ENCODE results near the gene MAP2K1. TPM values are rescaled to one million over a fixed set of nuclear protein-coding genes. Genes with fewer than 3 reads are reported as not detected.

Gene MAP2K1
- total and polyA plus RNA-seq, 9 of the 15 experiments (the other 6 are each of a cell fraction or from before 2014, with no cell fraction given) = 7.5 to 58.3 (median 30.0) TPM

GRCh38 chr15:66409565-66410108 is 22.9 kb downstream of the MAP2K1 start:
- H3K4me2 ChIP-seq (ENCODE audit: insufficient read depth, low read length) = no peak overlapping the region
- CTCF ChIA-PET (ENCODE audit: low intra/inter-chr PET ratio) = no interaction called here
- ATAC-seq = no peak

DNA sequence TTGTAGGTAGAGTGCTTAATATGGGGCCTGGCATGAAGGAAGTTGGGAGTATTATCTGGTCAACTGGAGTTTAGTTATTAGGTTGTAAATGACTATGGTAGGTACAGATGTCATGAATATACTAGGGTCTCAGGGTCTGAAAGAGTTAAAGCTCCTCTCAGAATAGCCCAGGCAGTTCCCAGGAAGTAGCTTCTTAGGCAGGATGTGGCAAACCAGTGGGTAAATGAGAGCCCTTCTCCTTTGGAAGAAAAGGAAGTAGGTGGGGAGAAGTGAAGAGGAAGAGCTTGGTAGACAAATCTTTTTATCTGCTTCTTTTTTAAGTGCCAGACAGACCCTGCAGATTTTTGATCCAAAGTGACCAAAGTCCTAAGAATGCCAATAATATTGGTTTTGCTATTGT is 24.5 kb downstream of the MAP2K1 start:
- Histone ChIP-seq H3K9me3 (replicated peaks; ENCODE audit: control insufficient read depth, insufficient read depth, low read depth, low read length) (no peaks in the 10 kb centered on the region), H3K36me3 (ENCODE audit: control insufficient read depth, insufficient read depth, low read length) (0 out of 3 replicates have a peak, but pooled peaks cover 4% of the 10 kb centered on the region), H2AFZ (ENCODE audit: low read depth, low read length) (no peak overlapping the region), H3K9ac (ENCODE audit: insufficient read depth in 1 of 2, low read depth in 2 of 2, low read length in 2 of 2) (no peak overlapping the region), H4K20me1 (replicated peaks; ENCODE audit: control insufficient read depth, insufficient read depth, low read length) (peaks cover 34% of the 10 kb centered on the region), H3K4me1 (replicated peaks in 1 of 2; ENCODE audit: control insufficient read depth in 2 of 2, insufficient read depth in 2 of 2, low read length in 2 of 2) (peaks cover 7 to 19% of the 10 kb centered on the region in 2 experiments; a peak in 4 of 5 replicates), H3K4me2 (ENCODE audit: insufficient read depth, low read length) (no peak overlapping the region), H3K9me1 (ENCODE audit: control insufficient read depth, insufficient read depth, low read length) (peaks cover 6% of the 10 kb centered on the region), H3K4me3 (no peak overlapping the region), H3K79me2 (ENCODE audit: control insufficient read depth, insufficient read depth, low read length) (peaks cover 93% of the 10 kb centered on the region), H3K27ac (ENCODE audit: extremely low read depth, low read depth, low read length) (no peak overlapping the region), H3K27me3 (ENCODE audit: control insufficient read depth in 2 of 2, insufficient read depth in 2 of 2, low read length in 2 of 2) (no peaks in the 10 kb centered on the region)
- TF ChIP-seq PBX2 (CRISPR knock-in tag; IDR thresholded peaks at IDR 0.05; ENCODE audit: low read depth) = no peak
- TF ChIP-seq PBX2 (tag; conservative IDR thresholded peaks at IDR 0.05; ENCODE audit: low read depth) = no peak
- TF ChIP-seq ETV1 (tag; conservative IDR thresholded peaks at IDR 0.05; ENCODE audit: low read depth) = 0 out of 2 replicates have a peak, but pooled peaks have one; percentile 20
- TF ChIP-seq, protein P1, sequence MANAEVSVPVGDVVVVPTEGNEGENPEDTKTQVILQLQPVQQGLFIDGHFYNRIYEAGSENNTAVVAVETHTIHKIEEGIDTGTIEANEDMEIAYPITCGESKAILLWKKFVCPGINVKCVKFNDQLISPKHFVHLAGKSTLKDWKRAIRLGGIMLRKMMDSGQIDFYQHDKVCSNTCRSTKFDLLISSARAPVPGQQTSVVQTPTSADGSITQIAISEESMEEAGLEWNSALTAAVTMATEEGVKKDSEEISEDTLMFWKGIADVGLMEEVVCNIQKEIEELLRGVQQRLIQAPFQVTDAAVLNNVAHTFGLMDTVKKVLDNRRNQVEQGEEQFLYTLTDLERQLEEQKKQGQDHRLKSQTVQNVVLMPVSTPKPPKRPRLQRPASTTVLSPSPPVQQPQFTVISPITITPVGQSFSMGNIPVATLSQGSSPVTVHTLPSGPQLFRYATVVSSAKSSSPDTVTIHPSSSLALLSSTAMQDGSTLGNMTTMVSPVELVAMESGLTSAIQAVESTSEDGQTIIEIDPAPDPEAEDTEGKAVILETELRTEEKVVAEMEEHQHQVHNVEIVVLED (CRISPR knock-in tag; IDR thresholded peaks at IDR 0.05) = no peak
- TF ChIP-seq SRSF3 (IDR thresholded peaks at IDR 0.05; ENCODE audit: insufficient read depth, low read length) = no peak
- in situ Hi-C loops (cut with MboI) = no loop called here
- POLR2A ChIA-PET = interaction anchor here (0.5 to 1.2 kb wide), 3 partner anchors 8 to 153 kb away, joined by 3 read pairs; no protein-coding TSS in a partner anchor
- no TSS peak for BruUV-seq (replicated peaks)
- CTCF ChIA-PET (ENCODE audit: low intra/inter-chr PET ratio) = no interaction called here
- no peak for FAIRE-seq
- intact Hi-C loops (cut with micrococcal nuclease) = no loop called here
- DNase-seq (ENCODE audit: extremely low read depth in 1 of 4, low spot score in 3 of 4) = no peak
- ATAC-seq = no peak

More at GRCh38 chr15:66409565-66410108, 22.9 kb downstream of the MAP2K1 start:
- H2AFZ ChIP-seq (ENCODE audit: low read depth, low read length) = no peak overlapping the region
- peaks cover 38% of the 10 kb centered on the region for H4K20me1 ChIP-seq (replicated peaks; ENCODE audit: control insufficient read depth, insufficient read depth, low read length)
- BruUV-seq (replicated peaks) = no TSS peak
- FAIRE-seq (peak; percentile 51), DNase-seq (ENCODE audit: extremely low read depth in 1 of 4, low spot score in 3 of 4) (no peak)
- in situ Hi-C loops (cut with MboI) = no loop called here
- WGBS (ENCODE audit: insufficient coverage, low coverage, missing lambda C conversion rate) = 79% methylated on average over 3 of the region's 3 CpGs
- TF ChIP-seq POLR2A (conservative IDR thresholded peaks at IDR 0.05) (no peak), EGR1 (conservative IDR thresholded peaks at IDR 0.05) (peak; percentile 36; the same call in 1 of the 2 replicates)
- POLR2A ChIA-PET = interaction anchor here (0.6 kb wide), 1 partner anchor 62 kb away, joined by 3 read pairs; no protein-coding TSS in a partner anchor
- H3K9ac ChIP-seq (ENCODE audit: insufficient read depth in 1 of 2, low read depth in 2 of 2, low read length in 2 of 2) = no peak overlapping the region; a peak in 1 of 4 replicates
- intact Hi-C loops (cut with micrococcal nuclease) = no loop called here
- no peaks in the 10 kb centered on the region for H3K27me3 ChIP-seq (ENCODE audit: control insufficient read depth in 2 of 2, insufficient read depth in 2 of 2, low read length in 2 of 2)
- peaks cover 7 to 19% of the 10 kb centered on the region in 2 experiments; a peak in 4 of 5 replicates for H3K4me1 ChIP-seq (replicated peaks in 1 of 2; ENCODE audit: control insufficient read depth in 2 of 2, insufficient read depth in 2 of 2, low read length in 2 of 2)
- H3K9me3 ChIP-seq (replicated peaks; ENCODE audit: control insufficient read depth, insufficient read depth, low read depth, low read length) = no peaks in the 10 kb centered on the region
- 0 out of 3 replicates have a peak, but pooled peaks cover 4% of the 10 kb centered on the region for H3K36me3 ChIP-seq (ENCODE audit: control insufficient read depth, insufficient read depth, low read length)
- H3K4me3 ChIP-seq = no peak overlapping the region
- peaks cover 6% of the 10 kb centered on the region for H3K9me1 ChIP-seq (ENCODE audit: control insufficient read depth, insufficient read depth, low read length)
- H3K27ac ChIP-seq (ENCODE audit: extremely low read depth, low read depth, low read length) = no peak overlapping the region
- H3K79me2 ChIP-seq (ENCODE audit: control insufficient read depth, insufficient read depth, low read length) = peaks cover 94% of the 10 kb centered on the region
